ENCODE results near the gene GALNT1.

- TF ChIP-seq POLR2A (IDR thresholded peaks at IDR 0.05; ENCODE audit: low read length) (peak; percentile 62), GATA1 (IDR thresholded peaks at IDR 0.05; ENCODE audit: low read depth, low read length) (no peak)
Measured at GRCh38 chr18:35616664-35617423, 35.3 kb downstream of the GALNT1 start.

All from erythroblast (primary cell).